HepG2 (cell line): ENCODE results near the gene VPS18. TPM values are rescaled to one million over a fixed set of nuclear protein-coding genes. Genes with fewer than 3 reads are reported as not detected.

Experiments
- ATAC-seq: fragments of 200-7000 bp; cut with Tn5 transposase; 3 replicates; pipeline ENCODE4 v1.9.1; 2020; ENCODE audit warnings: mild to moderate bottlenecking, moderate library complexity
- BruUV-seq: library from RNA; stranded (reverse); fragments of 400-500 nt; replicated peaks from 2 replicates; lab custom pipeline; 2021; lab: Mats Ljungman, UMichigan
- CTCF ChIA-PET: fragments of 300-600 bp; formaldehyde crosslinking; extraction: SDS; loops from one replicate; lab custom pipeline; 2021; ENCODE audit warnings: low total read pairs, inconsistent platforms, low intra/inter-chr PET ratio; lab: Yijun Ruan, JAX
- POLR2A ChIA-PET: fragments of 350-600 bp; sonication (Branson Sonifier 250); formaldehyde crosslinking; loops from one replicate; lab custom pipeline; 2020; ENCODE audit warnings: antibody characterized with exemption, inconsistent platforms; lab: Yijun Ruan, JAX
- DNase-seq: peaks from one replicate; pipeline ENCODE4 v3.0.0-alpha.2; 2015; ENCODE audit warnings: low spot score
- FAIRE-seq: peaks from 3 replicates; lab custom pipeline; 2011; peaks lifted over from hg19 to GRCh38; lab: Jason Lieb, UNC
- H2AFZ ChIP-seq: one replicate; pipeline ENCODE4 v1.6.1; 2011; ENCODE audit warnings: low read length, inconsistent platforms
- H3K27ac ChIP-seq: fragments of 300-600 bp; 3 replicates; pipeline ENCODE4 v1.8.0; 2011; ENCODE audit warnings: mixed run types, mild to moderate bottlenecking, mixed read lengths, low read length, inconsistent platforms; ENCODE audit not compliant: insufficient read depth; ENCODE audit errors: extremely low read length
- H3K27me3 ChIP-seq, 2 experiments: fragments of 200-600 bp in 1 of 2; 2 replicates in 1 of 2; 3 replicates in 1 of 2; pipeline versions ENCODE4 v1.6.0 to v1.8.0; 2011; ENCODE audit warnings: low read length in 2 of 2, mild to moderate bottlenecking in 2 of 2, moderate library complexity in 2 of 2, inconsistent platforms in 1 of 2; ENCODE audit not compliant: insufficient read depth in 2 of 2, control insufficient read depth in 1 of 2
- H3K36me3 ChIP-seq, 2 experiments: fragments of 200-600 bp in 1 of 2; replicated peaks in 1 of 2; 2 replicates in 1 of 2; 3 replicates in 1 of 2; pipeline versions ENCODE4 v1.5.1 to v1.8.0; 2011; ENCODE audit warnings: low read length in 2 of 2, inconsistent platforms in 1 of 2; ENCODE audit not compliant: insufficient read depth in 2 of 2, control insufficient read depth in 1 of 2
- H3K4me1 ChIP-seq: 2 replicates; pipeline ENCODE4 v1.5.1; 2012; ENCODE audit warnings: low read length, inconsistent platforms; ENCODE audit not compliant: insufficient read depth
- H3K4me2 ChIP-seq: 2 replicates; pipeline ENCODE4 v1.6.0; 2011; ENCODE audit warnings: low read depth, low read length, inconsistent platforms
- H3K4me3 ChIP-seq, 3 experiments: fragments of 200-600 bp in 1 of 3; sonication (generic), shearing (Covaris generic) in 1 of 3; replicated peaks in 1 of 3; 2 replicates each; pipeline ENCODE4 v1.5.1; 2011 to 2016; ENCODE audit warnings: low read length in 3 of 3, inconsistent platforms in 2 of 3, low read depth in 2 of 3, mild to moderate bottlenecking in 2 of 3, control low read depth in 1 of 3, mixed read lengths in 1 of 3; ENCODE audit not compliant: insufficient read depth in 1 of 3
- H3K79me2 ChIP-seq: one replicate; pipeline ENCODE4 v1.6.1; 2011; ENCODE audit warnings: low read length, inconsistent platforms; ENCODE audit not compliant: insufficient read depth
- H3K9ac ChIP-seq: 2 replicates; pipeline ENCODE4 v1.6.0; 2011; ENCODE audit warnings: mild to moderate bottlenecking, low read depth, low read length, inconsistent platforms; ENCODE audit not compliant: insufficient read depth
- H3K9me3 ChIP-seq: 2 replicates; pipeline ENCODE4 v1.5.1; 2012; ENCODE audit warnings: mild to moderate bottlenecking, low read length
- H4K20me1 ChIP-seq: 2 replicates; pipeline ENCODE4 v1.6.0; 2011; ENCODE audit warnings: inconsistent platforms, mild to moderate bottlenecking, low read length, moderate library complexity; ENCODE audit not compliant: insufficient read depth
- ZNF142 ChIP-seq: sonication (generic); formaldehyde crosslinking; IDR thresholded peaks from 2 replicates; pipeline ENCODE4 v1.4.0; 2020; ENCODE audit warnings: missing genetic modification reagents
- ZNF34 ChIP-seq: sonication (generic); formaldehyde crosslinking; IDR thresholded peaks from 2 replicates; pipeline ENCODE4 v1.4.0; 2020; ENCODE audit warnings: mild to moderate bottlenecking, missing genetic modification reagents, borderline replicate concordance
- WGBS: methylation state at CpG from one replicate; pipeline ENCODE4 v1.1.6; 2017; ENCODE audit warnings: low lambda C conversion rate; 5-methylcytosine and 5-hydroxymethylcytosine counted together
- in situ Hi-C: cut with HindIII; loops from 2 replicates; pipeline ENCODE4 v1.10.0; 2017; ENCODE audit warnings: low pct_unique_long_range_greater_than_20kb; ENCODE audit not compliant: extremely low pct_ligation_motif_present
- intact Hi-C: fragments of 100-400 bp; cut with micrococcal nuclease; formaldehyde crosslinking; loops from one replicate; pipeline ENCODE4 v1.10.0; 2022; ENCODE audit not compliant: unreplicated experiment
- polyA plus RNA-seq, 8 experiments: library from polyadenylated mRNA; depleted of rRNA in 3 of 8; stranded (reverse) in 7 of 8; unstranded in 1 of 8; fragments of >200 nt; fragmentation: Illumina TruSeq in 4 of 8; extraction: Trizol in 4 of 8; gene quantifications; 2 replicates each; pipeline versions ENCODE4 v1.2.1 to v1.2.3, GENCODE V29; 2011 to 2016; ENCODE audit warnings: low read depth in 4 of 8, missing spikeins in 1 of 8, mixed read lengths in 1 of 8; ENCODE audit not compliant: insufficient read depth in 1 of 8
- total RNA-seq, 5 experiments: library from RNA; depleted of rRNA; stranded (reverse); fragments of >200 nt; fragmentation: Illumina TruSeq; extraction: Trizol; gene quantifications; 2 replicates each; pipeline ENCODE4 v1.2.3, GENCODE V29; 2016; ENCODE audit warnings: low read depth in 1 of 5

The VPS18 gene
- total and polyA plus RNA-seq, 2 of the 13 experiments (the other 11 are each of a cell fraction or from before 2014, with no cell fraction given) = 5.8 to 17.0 TPM

DNA sequence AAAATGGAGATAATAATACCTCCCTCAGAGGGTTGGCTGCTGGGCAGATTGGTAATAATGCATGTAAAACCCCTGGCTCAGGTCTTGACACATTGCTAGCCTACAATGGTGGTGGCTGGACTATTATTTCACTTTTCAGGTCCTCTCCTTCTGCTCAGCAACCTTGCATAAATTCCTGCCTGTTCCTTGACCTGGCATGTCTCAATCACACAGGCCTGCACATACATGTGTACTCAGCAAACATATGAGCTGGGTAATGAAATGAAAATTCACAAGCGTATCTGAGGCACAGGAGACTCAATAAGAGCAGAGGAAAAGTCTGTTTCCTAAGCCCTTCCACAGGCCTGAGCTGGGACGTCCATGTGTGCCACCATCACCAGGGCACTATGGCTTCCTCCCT, 17.4 kb downstream of the VPS18 start:
- no peak for FAIRE-seq
- H3K27ac ChIP-seq = no peak overlapping the region
- no peak for DNase-seq
- ChIA-PET CTCF (no interaction called here), POLR2A (interaction anchor here (1.0 to 1.4 kb wide), 2 partner anchors 17 kb away, joined by 4 read pairs; partner anchors contain the start of genes DLL4 and VPS18)
- peak overlapping the region; percentile 84; the same call in 1 of the 2 replicates for H3K4me2 ChIP-seq
- H3K4me1 ChIP-seq = peaks cover 74% of the 10 kb centered on the region
- no peak overlapping the region for H2AFZ ChIP-seq
- BruUV-seq = no TSS peak
- H3K36me3 ChIP-seq = no peaks in the 10 kb centered on the region
- H3K4me3 ChIP-seq = no peak overlapping the region
- H3K79me2 ChIP-seq = no peaks in the 10 kb centered on the region
- 8% methylated on average over 2 of the region's 2 CpGs for WGBS
- H3K9ac ChIP-seq = no peak overlapping the region
- no peak for ATAC-seq
- H3K9me3 ChIP-seq = no peaks in the 10 kb centered on the region
- TF ChIP-seq ZNF142 (CRISPR knock-in tag) (no peak), ZNF34 (CRISPR knock-in tag) (peak; percentile 61; the same call in 1 of the 2 replicates)
- no peaks in the 10 kb centered on the region for H4K20me1 ChIP-seq
- in situ Hi-C loops = no loop called here
- intact Hi-C loops = loop anchor here (2.0 kb wide), 1 partner anchor 17 kb away; the partner anchor contains the start of gene DLL4
- peaks cover 0 to 6% of the 10 kb centered on the region in 2 experiments; a peak in 2 of 5 replicates for H3K27me3 ChIP-seq
